HUDEP-2 (cell line): Measurements from ENCODE around the gene GRM3.
A peak's percentile ranks its signal among the peaks of the same experiment; 100 is the strongest.
"Not testable (repeated sequence)": the region's sequence is repeated elsewhere in the genome, so short reads cannot be mapped to it uniquely, and the experiment has no call there.

Experiments
- DNase-seq, 76 experiments: peaks; one replicate each; lab custom pipeline; 2025; ENCODE audit not compliant: unreplicated experiment in 76 of 76; lab: John Stamatoyannopoulos, UW

The GRM3 gene

GRCh38 chr7:86643561-86644281 lies at the start of gene GRM3:
GRM3 (plus strand) TSS chr7:86643909; CDS start chr7:86765146, 121,237 bp downstream.
- DNase-seq = no peak

GRCh38 chr7:86598311-86598710 lies 45.4 kb upstream of the GRM3 start:
- peak in 8 of 76 experiments; percentile 0 to 9 (median 2) for DNase-seq

- no peak for DNase-seq
Observed at GRCh38 chr7:86598721-86599120, 45.0 kb upstream of the GRM3 start.

- DNase-seq = peak in 3 of 76 experiments; percentile 2 to 20 (median 7)
Observed at GRCh38 chr7:86600506-86601290, 43.0 kb upstream of the GRM3 start.

GRCh38 chr7:86615711-86616110 lies 28.0 kb upstream of the GRM3 start:
- DNase-seq = not testable (repeated sequence)

GRCh38 chr7:86644282-86645224 lies 844 bp downstream of the GRM3 start:
- DNase-seq = no peak

- no peak for DNase-seq
Observed at GRCh38 chr7:86645225-86645608, 1.5 kb downstream of the GRM3 start.

- no peak for DNase-seq
Observed at GRCh38 chr7:86645676-86646276, 2.1 kb downstream of the GRM3 start.

- DNase-seq = no peak
Observed at GRCh38 chr7:86647385-86648094, 3.8 kb downstream of the GRM3 start.

- no peak for DNase-seq
Observed at GRCh38 chr7:86648169-86648568, 4.5 kb downstream of the GRM3 start.

- no peak for DNase-seq
Observed at GRCh38 chr7:86653919-86654659, 10.4 kb downstream of the GRM3 start.

- DNase-seq = no peak
Observed at GRCh38 chr7:86657948-86658347, 14.2 kb downstream of the GRM3 start.

- DNase-seq = no peak
Observed at GRCh38 chr7:86660950-86661462, 17.3 kb downstream of the GRM3 start.

- DNase-seq = no peak
Observed at GRCh38 chr7:86664486-86664885, 20.8 kb downstream of the GRM3 start.

- no peak for DNase-seq
Observed at GRCh38 chr7:86664991-86665390, 21.3 kb downstream of the GRM3 start.

GRCh38 chr7:86665669-86666068 lies 22.0 kb downstream of the GRM3 start:
- DNase-seq = no peak

- no peak for DNase-seq
Observed at GRCh38 chr7:86667732-86668131, 24.0 kb downstream of the GRM3 start.

- DNase-seq = no peak
Observed at GRCh38 chr7:86668315-86668714, 24.6 kb downstream of the GRM3 start.

GRCh38 chr7:86687831-86688230 lies 44.1 kb downstream of the GRM3 start:
- DNase-seq = no peak
